ENCODE measurements around the gene RIMS3. TPM values are rescaled to one million over a fixed set of nuclear protein-coding genes. Genes with fewer than 3 reads are reported as not detected.

RIMS3 gene
- polyA plus RNA-seq, 1 donor from 2014 or later: 31.6 TPM

DNA sequence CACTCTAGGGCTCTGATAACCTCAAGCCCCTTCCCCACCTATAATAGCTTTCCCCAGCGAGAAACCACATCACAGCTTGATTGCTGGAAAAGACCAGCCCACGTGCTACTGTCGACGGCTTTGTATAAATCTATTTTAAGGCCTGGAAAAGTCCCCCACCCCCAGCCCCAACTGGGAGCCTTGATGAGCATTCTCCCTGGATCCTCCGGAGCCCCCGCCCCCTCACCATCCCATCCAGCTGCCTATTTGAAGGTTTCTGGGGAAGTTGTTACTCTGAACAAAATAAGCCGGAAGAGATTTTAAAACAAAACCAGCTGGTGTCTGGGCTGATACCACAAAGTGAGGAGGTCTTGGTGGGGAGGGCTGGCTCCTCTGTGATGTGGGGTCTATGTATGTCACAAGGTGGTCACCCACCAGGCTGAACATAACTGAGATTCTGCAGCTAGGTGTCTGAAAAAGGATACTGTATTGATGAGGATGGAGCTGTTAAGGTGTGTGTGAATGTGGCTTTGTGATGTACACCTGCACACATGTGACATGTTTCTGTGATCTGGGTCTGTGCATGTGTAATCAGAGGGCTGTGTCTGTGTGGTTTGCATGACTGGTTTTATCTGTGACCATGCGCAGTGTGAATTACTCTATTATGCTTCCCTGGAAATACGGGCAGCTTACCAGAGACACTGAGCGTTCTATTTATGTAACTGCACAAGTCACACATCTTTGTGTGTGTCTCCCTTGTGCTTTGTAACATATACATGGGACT lies 25.0 kb downstream of the RIMS3 start:
- Histone ChIP-seq H3K9me2 (ENCODE audit: insufficient read depth, low read length) (no peaks in the 10 kb centered on the region), H4K20me1 (ENCODE audit: insufficient read depth) (no peaks in the 10 kb centered on the region), H3K4me2 (ENCODE audit: low read length) (no peak overlapping the region), H3K79me2 (replicated peaks; ENCODE audit: insufficient read depth, low read length) (no peaks in the 10 kb centered on the region), H3F3A (ENCODE audit: insufficient read depth, low read length, poor library complexity, severe bottlenecking) (no peaks in the 10 kb centered on the region), H3K36me3 (ENCODE audit: insufficient read depth, low read length) (no peaks in the 10 kb centered on the region), H3K9ac (ENCODE audit: low read length) (no peak overlapping the region), H2AFZ (ENCODE audit: low read depth, low read length) (no peak overlapping the region), H3K9me3 (ENCODE audit: low read length) (no peaks in the 10 kb centered on the region), H3K27ac (ENCODE audit: low read length) (no peak overlapping the region), H3K4me3 (ENCODE audit: low read length) (no peak overlapping the region), H3K27me3 (ENCODE audit: insufficient read depth, low read depth, low read length) (no peaks in the 10 kb centered on the region)
- TF ChIP-seq MXI1 (conservative IDR thresholded peaks at IDR 0.05; ENCODE audit: poor library complexity, severe bottlenecking) (no peak), TAF1 (IDR thresholded peaks at IDR 0.05; ENCODE audit: low read depth) (no peak), EP300 (conservative IDR thresholded peaks at IDR 0.05; ENCODE audit: poor library complexity, severe bottlenecking) (no peak), EZH2 (IDR thresholded peaks at IDR 0.05; ENCODE audit: borderline replicate concordance, insufficient read depth, low read length, poor library complexity, severe bottlenecking) (no peak), RAD21 (conservative IDR thresholded peaks at IDR 0.05) (no peak), POLR2AphosphoS5 (IDR thresholded peaks at IDR 0.05) (no peak), SMC3 (conservative IDR thresholded peaks at IDR 0.05; ENCODE audit: poor library complexity) (no peak)
- TF ChIP-seq, protein P1, sequence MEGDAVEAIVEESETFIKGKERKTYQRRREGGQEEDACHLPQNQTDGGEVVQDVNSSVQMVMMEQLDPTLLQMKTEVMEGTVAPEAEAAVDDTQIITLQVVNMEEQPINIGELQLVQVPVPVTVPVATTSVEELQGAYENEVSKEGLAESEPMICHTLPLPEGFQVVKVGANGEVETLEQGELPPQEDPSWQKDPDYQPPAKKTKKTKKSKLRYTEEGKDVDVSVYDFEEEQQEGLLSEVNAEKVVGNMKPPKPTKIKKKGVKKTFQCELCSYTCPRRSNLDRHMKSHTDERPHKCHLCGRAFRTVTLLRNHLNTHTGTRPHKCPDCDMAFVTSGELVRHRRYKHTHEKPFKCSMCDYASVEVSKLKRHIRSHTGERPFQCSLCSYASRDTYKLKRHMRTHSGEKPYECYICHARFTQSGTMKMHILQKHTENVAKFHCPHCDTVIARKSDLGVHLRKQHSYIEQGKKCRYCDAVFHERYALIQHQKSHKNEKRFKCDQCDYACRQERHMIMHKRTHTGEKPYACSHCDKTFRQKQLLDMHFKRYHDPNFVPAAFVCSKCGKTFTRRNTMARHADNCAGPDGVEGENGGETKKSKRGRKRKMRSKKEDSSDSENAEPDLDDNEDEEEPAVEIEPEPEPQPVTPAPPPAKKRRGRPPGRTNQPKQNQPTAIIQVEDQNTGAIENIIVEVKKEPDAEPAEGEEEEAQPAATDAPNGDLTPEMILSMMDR (IDR thresholded peaks at IDR 0.05; ENCODE audit: poor library complexity, severe bottlenecking): no peak
- TF ChIP-seq, protein P2, sequence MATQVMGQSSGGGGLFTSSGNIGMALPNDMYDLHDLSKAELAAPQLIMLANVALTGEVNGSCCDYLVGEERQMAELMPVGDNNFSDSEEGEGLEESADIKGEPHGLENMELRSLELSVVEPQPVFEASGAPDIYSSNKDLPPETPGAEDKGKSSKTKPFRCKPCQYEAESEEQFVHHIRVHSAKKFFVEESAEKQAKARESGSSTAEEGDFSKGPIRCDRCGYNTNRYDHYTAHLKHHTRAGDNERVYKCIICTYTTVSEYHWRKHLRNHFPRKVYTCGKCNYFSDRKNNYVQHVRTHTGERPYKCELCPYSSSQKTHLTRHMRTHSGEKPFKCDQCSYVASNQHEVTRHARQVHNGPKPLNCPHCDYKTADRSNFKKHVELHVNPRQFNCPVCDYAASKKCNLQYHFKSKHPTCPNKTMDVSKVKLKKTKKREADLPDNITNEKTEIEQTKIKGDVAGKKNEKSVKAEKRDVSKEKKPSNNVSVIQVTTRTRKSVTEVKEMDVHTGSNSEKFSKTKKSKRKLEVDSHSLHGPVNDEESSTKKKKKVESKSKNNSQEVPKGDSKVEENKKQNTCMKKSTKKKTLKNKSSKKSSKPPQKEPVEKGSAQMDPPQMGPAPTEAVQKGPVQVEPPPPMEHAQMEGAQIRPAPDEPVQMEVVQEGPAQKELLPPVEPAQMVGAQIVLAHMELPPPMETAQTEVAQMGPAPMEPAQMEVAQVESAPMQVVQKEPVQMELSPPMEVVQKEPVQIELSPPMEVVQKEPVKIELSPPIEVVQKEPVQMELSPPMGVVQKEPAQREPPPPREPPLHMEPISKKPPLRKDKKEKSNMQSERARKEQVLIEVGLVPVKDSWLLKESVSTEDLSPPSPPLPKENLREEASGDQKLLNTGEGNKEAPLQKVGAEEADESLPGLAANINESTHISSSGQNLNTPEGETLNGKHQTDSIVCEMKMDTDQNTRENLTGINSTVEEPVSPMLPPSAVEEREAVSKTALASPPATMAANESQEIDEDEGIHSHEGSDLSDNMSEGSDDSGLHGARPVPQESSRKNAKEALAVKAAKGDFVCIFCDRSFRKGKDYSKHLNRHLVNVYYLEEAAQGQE (IDR thresholded peaks at IDR 0.05; ENCODE audit: borderline replicate concordance): no peak

DNA sequence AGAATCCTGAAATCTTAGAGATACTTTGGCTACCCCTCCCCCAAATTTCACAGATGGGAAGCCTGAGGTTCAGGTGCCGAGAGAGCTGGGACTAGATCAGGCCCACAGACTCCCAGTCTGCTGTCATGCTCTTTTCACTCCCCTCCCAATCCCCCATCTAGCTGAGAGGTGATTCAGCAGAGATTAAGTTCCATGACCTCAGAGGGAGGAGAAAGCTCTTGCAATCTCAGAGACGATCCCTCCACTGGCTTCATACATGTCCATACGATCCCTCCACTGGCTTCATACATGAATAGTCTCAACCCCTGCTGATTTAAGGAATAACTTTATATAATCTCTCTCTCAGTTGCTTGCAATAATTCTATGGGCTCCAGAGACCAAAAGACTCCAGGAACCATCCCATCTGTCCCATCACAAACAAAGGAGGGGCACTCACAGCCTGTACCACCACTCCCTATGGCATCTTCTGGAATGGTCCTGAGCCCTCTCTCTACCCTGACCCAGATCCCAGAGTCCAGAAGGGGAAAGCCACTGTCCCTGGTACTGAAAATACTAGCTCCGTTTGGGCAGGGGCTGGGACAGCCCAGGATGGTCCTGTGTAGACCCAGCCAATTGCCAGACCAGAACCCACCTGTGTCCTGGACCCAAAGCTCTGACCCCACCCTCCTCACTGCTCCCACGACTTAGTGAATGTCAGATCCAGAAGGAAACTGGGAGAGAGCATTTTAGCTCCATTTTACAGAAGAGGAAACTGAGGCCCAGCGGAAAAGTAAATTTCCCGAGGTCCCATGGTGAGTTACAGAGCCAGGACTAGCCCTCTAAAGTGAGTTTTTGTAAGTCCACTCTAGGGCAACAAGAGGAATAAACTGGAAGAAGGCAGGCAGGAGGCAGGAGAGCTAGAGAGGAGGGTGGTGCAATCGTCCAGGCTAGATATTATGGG lies 27.1 kb downstream of the RIMS3 start:
- no peaks in the 10 kb centered on the region for H3K36me3 ChIP-seq (ENCODE audit: insufficient read depth, low read length)
- H3F3A ChIP-seq (ENCODE audit: insufficient read depth, low read length, poor library complexity, severe bottlenecking): no peaks in the 10 kb centered on the region
- no peak for TF ChIP-seq EZH2 (IDR thresholded peaks at IDR 0.05; ENCODE audit: borderline replicate concordance, insufficient read depth, low read length, poor library complexity, severe bottlenecking)
- no peak for TF ChIP-seq TAF1 (IDR thresholded peaks at IDR 0.05; ENCODE audit: low read depth)
- no peak for TF ChIP-seq MXI1 (conservative IDR thresholded peaks at IDR 0.05; ENCODE audit: poor library complexity, severe bottlenecking)
- TF ChIP-seq POLR2AphosphoS5 (IDR thresholded peaks at IDR 0.05): no peak
- TF ChIP-seq, protein P1 (IDR thresholded peaks at IDR 0.05; ENCODE audit: poor library complexity, severe bottlenecking): no peak
- no peak for TF ChIP-seq SMC3 (conservative IDR thresholded peaks at IDR 0.05; ENCODE audit: poor library complexity)
- TF ChIP-seq, protein P2 (IDR thresholded peaks at IDR 0.05; ENCODE audit: borderline replicate concordance): no peak
- TF ChIP-seq RAD21 (conservative IDR thresholded peaks at IDR 0.05): no peak
- TF ChIP-seq EP300 (conservative IDR thresholded peaks at IDR 0.05; ENCODE audit: poor library complexity, severe bottlenecking): no peak
- H3K79me2 ChIP-seq (replicated peaks; ENCODE audit: insufficient read depth, low read length): no peaks in the 10 kb centered on the region
- H3K9me2 ChIP-seq (ENCODE audit: insufficient read depth, low read length): no peaks in the 10 kb centered on the region
- H3K9me3 ChIP-seq (ENCODE audit: low read length): no peaks in the 10 kb centered on the region
- no peak overlapping the region for H2AFZ ChIP-seq (ENCODE audit: low read depth, low read length)
- no peak overlapping the region for H3K9ac ChIP-seq (ENCODE audit: low read length)
- H3K27ac ChIP-seq (ENCODE audit: low read length): no peak overlapping the region
- H3K4me2 ChIP-seq (ENCODE audit: low read length): no peak overlapping the region
- H3K4me3 ChIP-seq (ENCODE audit: low read length): no peak overlapping the region
- H3K27me3 ChIP-seq (ENCODE audit: insufficient read depth, low read depth, low read length): no peaks in the 10 kb centered on the region
- no peaks in the 10 kb centered on the region for H4K20me1 ChIP-seq (ENCODE audit: insufficient read depth)

All from neural cell (in vitro differentiated cells).